Body of pancreas (tissue), 4 donors: ENCODE results near the gene EIF3L. TPM values are rescaled to one million over a fixed set of nuclear protein-coding genes. Genes with fewer than 3 reads are reported as not detected.

Experiments used
- ATAC-seq: fragments of 150-250 bp; one replicate; pipeline ENCODE4 v1.9.1; 2016
- DNase-seq, 4 donors: peaks; one replicate each; pipeline ENCODE4 v3.0.0-alpha.2; 2019
- H3K27ac ChIP-seq, 4 donors: fragments of 200-600 bp; sonication (generic); 1 replicate in 3 of 4; 2 replicates in 1 of 4; pipeline versions ENCODE4 v1.5.1 to v1.6.1; 2016 to 2019; ENCODE audit warnings: mild to moderate bottlenecking in 1 of 4, mixed read lengths in 1 of 4, moderate library complexity in 1 of 4
- H3K27me3 ChIP-seq, 2 donors: fragments of 200-600 bp; sonication (generic); one replicate each; pipeline ENCODE4 v1.6.0; 2016; ENCODE audit warnings: mild to moderate bottlenecking in 1 of 2
- H3K36me3 ChIP-seq, 2 donors: fragments of 200-600 bp; sonication (generic); replicated peaks in 1 of 2; 2 replicates each; pipeline ENCODE4 v1.5.1; 2016; ENCODE audit warnings: low read depth in 2 of 2; ENCODE audit not compliant: insufficient read depth in 1 of 2
- H3K4me1 ChIP-seq: fragments of 200-600 bp; sonication (generic); one replicate; pipeline ENCODE4 v1.6.0; 2016
- H3K4me3 ChIP-seq, 2 donors: fragments of 200-600 bp; sonication (generic); 1 replicate in 1 of 2; 2 replicates in 1 of 2; pipeline ENCODE4 v1.5.1; 2016 to 2019
- H3K9me3 ChIP-seq, 3 donors: fragments of 200-600 bp; sonication (generic); 1 replicate in 2 of 3; 2 replicates in 1 of 3; pipeline ENCODE4 v1.5.1; 2016
- CTCF ChIP-seq, 7 experiments: fragments of 450-650 bp in 4 of 7; fragments of 200-600 bp in 3 of 7; sonication (generic) in 3 of 7; IDR thresholded peaks; one replicate each; pipeline ENCODE4 v1.5.1; 2016 to 2019; ENCODE audit warnings: antibody characterized with exemption in 7 of 7
- POLR2A ChIP-seq, 3 donors: fragments of 450-650 bp; IDR thresholded peaks; one replicate each; pipeline ENCODE4 v1.6.1; 2016; ENCODE audit warnings: antibody characterized with exemption in 3 of 3, mild to moderate bottlenecking in 2 of 3
- WGBS, 2 donors: methylation state at CpG; one replicate each; pipeline ENCODE4 v1.1.5; 2017; 5-methylcytosine and 5-hydroxymethylcytosine counted together
- intact Hi-C: fragments of 100-400 bp; cut with DNase I; formaldehyde crosslinking; loops from one replicate; pipeline ENCODE4 v1.15.1; 2023
- total RNA-seq, 2 donors: library from RNA; depleted of rRNA; stranded (reverse); fragments of >200 nt; gene quantifications; one replicate each; pipeline ENCODE4 v1.1.0, GENCODE V29; 2016

The EIF3L gene
- total RNA-seq, 2 donors from 2014 or later = 139 to 230 TPM

GRCh38 chr22:37912171-37912570 lies 63.0 kb downstream of the EIF3L start:
- no peak overlapping the region for H3K4me3 ChIP-seq
- WGBS, 2 donors = 74 to 87% methylated on average over 6 of the region's 8 CpGs

GRCh38 chr22:37913233-37913721 lies 64.1 kb downstream of the EIF3L start:
- H3K36me3 ChIP-seq = peaks cover 0 to 17% of the 10 kb centered on the region in 2 donors
- DNase-seq (no peak), ATAC-seq (no peak)
- H3K27me3 ChIP-seq = no peaks in the 10 kb centered on the region
- intact Hi-C loops = no loop called here
- peaks cover 6% of the 10 kb centered on the region for H3K4me1 ChIP-seq
- H3K9me3 ChIP-seq = no peaks in the 10 kb centered on the region
- WGBS, 2 donors = 82 to 92% methylated on average over 7 of the region's 7 CpGs
- H3K4me3 ChIP-seq = no peak overlapping the region
- no peak for TF ChIP-seq POLR2A (IDR thresholded peaks at IDR 0.05)
- TF ChIP-seq CTCF (IDR thresholded peaks at IDR 0.05) = no peak
- H3K27ac ChIP-seq = no peak overlapping the region

More at GRCh38 chr22:37912171-37912570, 63.0 kb downstream of the EIF3L start:
- H3K27ac ChIP-seq = no peak overlapping the region
- no peaks in the 10 kb centered on the region for H3K27me3 ChIP-seq
- peaks cover 14% of the 10 kb centered on the region for H3K4me1 ChIP-seq
- ATAC-seq (no peak), DNase-seq (no peak)
- peaks cover 0 to 9% of the 10 kb centered on the region in 2 donors for H3K36me3 ChIP-seq
- no peaks in the 10 kb centered on the region for H3K9me3 ChIP-seq
- intact Hi-C loops = no loop called here
- TF ChIP-seq CTCF (IDR thresholded peaks at IDR 0.05) (no peak), POLR2A (IDR thresholded peaks at IDR 0.05) (no peak)

- intact Hi-C loops = no loop called here
- ATAC-seq = no peak
- Histone ChIP-seq H3K36me3 (peaks cover 0 to 17% of the 10 kb centered on the region in 2 donors), H3K4me3 (no peak overlapping the region), H3K27ac (no peak overlapping the region), H3K4me1 (peaks cover 10% of the 10 kb centered on the region), H3K9me3 (no peaks in the 10 kb centered on the region), H3K27me3 (no peaks in the 10 kb centered on the region)
- DNase-seq = no peak
- 78 to 100% methylated on average over 1 to 5 of the region's 5 CpGs for WGBS, 2 donors
- TF ChIP-seq POLR2A (IDR thresholded peaks at IDR 0.05) (no peak), CTCF (IDR thresholded peaks at IDR 0.05) (no peak)
These were observed 67.1 kb downstream of the EIF3L start for GRCh38 chr22:37916311-37916710.

- TF ChIP-seq POLR2A (IDR thresholded peaks at IDR 0.05) = no peak
- no peak for TF ChIP-seq CTCF (IDR thresholded peaks at IDR 0.05)
- 72 to 81% methylated on average over 4 of the region's 4 CpGs for WGBS, 2 donors
- Histone ChIP-seq H3K27ac (peak overlapping the region in 1 of 4 donors; percentile 21), H3K36me3 (peaks cover 0 to 17% of the 10 kb centered on the region in 2 donors), H3K27me3 (no peaks in the 10 kb centered on the region), H3K4me1 (peaks cover 5% of the 10 kb centered on the region), H3K9me3 (no peaks in the 10 kb centered on the region), H3K4me3 (no peak overlapping the region)
- DNase-seq = no peak
- intact Hi-C loops = no loop called here
- no peak for ATAC-seq
These were observed 68.8 kb downstream of the EIF3L start for GRCh38 chr22:37917874-37918548.
